Putamen (tissue), 1 donor: ENCODE data around the gene SLC9A7.
A peak's percentile ranks its signal among the peaks of the same experiment; 100 is the strongest.

Source experiments
- DNase-seq: peaks from one replicate; pipeline ENCODE4 v3.0.0-alpha.2; 2016; ENCODE audit warnings: low spot score

Gene SLC9A7

GRCh38 chrX:46703980-46704379, 54.9 kb downstream of the SLC9A7 start:
- no peak for DNase-seq

DNA sequence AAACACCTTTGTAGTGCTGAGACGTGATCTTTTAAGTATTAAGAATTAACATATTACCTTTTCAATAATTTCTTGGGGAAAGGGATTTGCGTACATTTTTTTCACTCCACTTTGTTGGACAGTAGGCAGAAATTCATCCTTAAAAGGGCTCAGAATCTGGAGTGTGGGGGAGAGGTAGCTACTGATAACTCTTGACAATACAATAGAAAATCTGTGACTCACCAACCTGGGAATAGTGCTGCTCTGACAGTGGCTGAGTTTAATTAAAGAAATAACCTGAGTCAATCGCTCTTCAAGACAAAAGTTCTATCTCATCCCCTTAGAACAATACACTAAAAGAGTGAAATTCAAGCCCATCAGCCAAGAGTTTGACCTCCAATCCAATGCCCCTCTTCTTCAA, 60.2 kb downstream of the SLC9A7 start:
- DNase-seq = peak; percentile 49

- no peak for DNase-seq
Measured at GRCh38 chrX:46695491-46695890, 63.4 kb downstream of the SLC9A7 start.

DNA sequence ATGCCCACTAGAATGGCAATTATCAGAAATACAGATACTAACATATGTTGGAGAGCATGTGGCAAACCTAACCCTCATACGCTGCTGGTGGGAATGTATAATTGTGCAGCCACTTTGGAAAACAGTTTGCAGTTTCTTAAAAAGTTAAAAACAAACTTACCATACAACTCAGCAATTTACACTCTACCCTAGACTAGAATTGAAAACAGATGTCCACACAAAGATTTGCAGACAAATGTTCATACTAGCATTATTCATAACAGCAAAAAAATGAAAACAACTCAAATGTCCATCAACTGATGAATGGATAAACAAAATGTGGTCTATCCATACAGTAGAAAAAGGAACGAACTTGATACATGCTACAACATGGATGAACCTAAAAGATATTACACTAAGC, 64.4 kb downstream of the SLC9A7 start:
- no peak for DNase-seq

GRCh38 chrX:46693149-46693548, 65.8 kb downstream of the SLC9A7 start:
- DNase-seq = no peak

DNA sequence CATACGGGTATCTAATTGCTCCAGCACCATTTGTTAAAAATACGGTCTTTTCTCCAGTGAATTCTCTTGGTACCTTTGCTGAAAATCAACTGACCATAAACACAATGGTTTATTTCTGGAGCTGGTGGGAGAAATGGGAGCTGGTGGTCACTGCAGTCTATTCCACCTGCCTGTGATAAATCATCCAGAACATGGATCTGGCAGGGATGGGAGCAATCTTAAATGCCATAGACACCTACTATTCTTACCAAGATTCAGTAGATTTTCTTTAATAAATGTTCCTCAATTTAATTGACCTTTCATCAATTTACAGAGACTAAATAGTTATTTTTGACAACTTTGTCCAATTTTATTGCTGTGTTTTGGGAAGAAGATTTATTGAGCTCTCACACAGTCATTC, 68.1 kb downstream of the SLC9A7 start:
- no peak for DNase-seq

- DNase-seq = no peak
Measured at GRCh38 chrX:46687619-46688018, 71.3 kb downstream of the SLC9A7 start.

DNA sequence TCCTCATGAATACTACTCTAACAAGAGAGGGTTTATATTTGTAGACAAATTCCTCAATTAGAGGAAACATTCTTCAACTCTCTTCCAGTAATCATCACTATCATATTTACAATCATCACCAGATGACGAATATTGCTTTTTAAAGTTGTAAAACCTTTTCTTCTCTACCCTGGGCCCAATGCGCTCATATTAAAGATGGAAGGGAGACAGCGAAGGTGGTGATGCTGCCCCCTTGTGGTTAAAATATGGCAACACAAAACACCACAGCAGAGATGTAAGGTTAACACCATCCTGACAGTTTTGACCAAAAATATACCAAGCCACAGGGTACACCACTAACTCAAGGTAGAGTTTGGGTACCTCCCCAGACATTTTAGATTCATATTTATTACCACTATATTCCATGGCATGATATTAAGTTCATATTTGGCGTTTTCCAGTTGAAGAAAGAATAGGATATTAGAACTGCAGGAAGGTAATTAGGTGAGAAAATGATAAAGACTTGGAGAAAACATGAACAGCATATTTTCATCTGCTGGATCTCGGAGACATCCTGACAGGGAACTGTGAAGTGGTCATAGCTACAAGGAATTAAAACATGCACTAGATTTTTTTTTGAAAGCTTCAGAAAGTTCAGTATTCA, 72.8 kb downstream of the SLC9A7 start:
- DNase-seq = no peak

DNA sequence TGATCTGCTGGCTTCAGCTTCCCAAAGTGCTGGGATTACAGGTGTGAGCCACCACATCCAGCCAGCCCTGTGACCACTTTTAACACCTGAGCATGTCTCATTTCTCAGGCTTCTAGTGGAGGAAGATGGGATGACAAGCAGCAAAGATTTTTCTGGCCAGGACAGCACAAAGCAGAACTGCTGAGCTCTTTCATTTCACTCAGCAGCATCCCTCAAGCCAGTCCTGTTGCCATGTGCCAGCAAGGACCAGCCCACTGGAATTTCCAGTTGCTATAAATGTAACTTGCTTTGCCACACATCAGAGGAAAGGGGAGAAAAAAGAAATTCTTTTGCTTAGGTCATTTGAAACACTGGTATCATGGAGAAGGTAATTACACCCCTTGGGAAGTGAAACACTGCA, 75.9 kb downstream of the SLC9A7 start:
- DNase-seq = no peak

DNA sequence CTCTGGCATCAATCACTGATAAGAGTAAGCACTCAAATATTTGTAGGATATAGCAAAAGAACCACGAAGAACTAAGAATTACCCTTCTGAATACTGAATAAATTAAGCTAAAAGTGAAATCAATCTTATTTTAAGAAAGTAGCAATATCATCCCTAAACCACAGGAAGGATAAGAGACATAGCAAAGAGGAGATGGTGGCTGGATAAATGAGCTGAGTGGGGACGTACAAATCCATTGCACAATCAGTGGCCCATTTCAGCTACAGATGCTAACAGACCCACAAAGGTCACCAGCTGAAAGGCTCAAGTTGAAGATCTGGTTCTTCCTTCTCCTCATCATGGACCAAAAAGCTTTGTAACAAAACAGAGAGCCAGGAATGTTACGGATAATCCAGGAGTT, 77.1 kb downstream of the SLC9A7 start:
- DNase-seq = no peak

DNA sequence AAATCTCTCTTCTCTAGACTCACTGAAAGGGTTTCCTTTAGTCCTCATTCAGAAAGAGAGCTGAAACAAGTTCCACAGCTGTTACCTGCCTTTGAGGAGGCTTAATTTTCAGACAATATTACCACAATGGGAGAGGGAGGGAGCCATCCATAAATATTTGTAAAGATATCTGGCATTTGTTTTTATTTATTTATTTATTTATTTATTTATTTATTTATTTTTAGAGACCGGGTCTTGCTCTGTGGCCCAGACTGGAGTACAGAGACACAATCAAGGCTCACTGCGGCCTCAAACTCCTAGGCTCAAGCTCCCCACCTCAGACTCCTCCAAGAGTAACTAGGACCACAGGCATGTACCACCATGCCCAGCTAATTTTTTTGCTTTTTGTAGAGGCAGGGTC, 80.7 kb downstream of the SLC9A7 start:
- DNase-seq = no peak

DNA sequence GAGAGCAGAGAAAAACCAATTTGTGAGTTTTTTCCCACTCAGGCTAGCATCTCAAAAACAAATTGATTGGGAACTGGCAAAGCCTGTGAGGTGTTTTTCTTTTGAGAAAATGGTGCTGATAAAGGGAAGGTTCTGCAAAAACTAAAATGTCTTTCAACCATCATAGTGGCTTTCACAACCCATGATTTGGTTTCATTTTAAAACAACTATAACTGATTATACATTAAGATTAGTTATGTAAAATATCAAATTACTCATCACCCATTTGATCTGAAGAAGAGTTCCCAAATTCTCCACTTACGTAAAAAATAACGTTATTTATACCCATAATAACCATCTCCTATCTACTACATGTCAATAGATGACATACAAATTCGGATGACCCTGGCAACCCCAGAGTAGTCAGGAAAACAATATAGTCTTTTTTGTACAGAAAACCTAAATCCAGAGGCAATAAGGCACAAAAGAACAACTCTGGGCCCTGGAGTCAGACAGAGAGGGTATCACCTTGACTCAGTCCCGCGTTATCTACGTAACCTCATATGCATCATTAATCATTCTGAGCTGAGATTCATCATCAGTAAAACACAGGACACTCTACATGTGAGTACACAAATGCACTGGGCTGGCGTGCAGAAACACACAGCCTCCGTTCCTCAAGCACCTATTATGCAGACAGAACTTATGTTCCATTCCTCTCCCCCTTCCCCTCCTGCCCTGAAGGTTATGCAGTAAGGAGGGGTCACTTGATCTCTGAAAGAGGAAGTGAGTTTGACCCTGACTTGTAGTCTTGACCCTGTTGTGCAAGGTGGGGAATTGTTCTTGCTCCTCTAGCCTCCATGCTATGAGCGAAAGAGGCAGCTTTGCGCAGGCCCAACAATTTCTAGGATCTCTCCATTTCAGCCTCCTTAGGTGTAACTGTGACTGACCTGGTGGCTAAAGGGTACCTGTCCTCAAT, 82.2 kb downstream of the SLC9A7 start:
- DNase-seq = no peak

DNA sequence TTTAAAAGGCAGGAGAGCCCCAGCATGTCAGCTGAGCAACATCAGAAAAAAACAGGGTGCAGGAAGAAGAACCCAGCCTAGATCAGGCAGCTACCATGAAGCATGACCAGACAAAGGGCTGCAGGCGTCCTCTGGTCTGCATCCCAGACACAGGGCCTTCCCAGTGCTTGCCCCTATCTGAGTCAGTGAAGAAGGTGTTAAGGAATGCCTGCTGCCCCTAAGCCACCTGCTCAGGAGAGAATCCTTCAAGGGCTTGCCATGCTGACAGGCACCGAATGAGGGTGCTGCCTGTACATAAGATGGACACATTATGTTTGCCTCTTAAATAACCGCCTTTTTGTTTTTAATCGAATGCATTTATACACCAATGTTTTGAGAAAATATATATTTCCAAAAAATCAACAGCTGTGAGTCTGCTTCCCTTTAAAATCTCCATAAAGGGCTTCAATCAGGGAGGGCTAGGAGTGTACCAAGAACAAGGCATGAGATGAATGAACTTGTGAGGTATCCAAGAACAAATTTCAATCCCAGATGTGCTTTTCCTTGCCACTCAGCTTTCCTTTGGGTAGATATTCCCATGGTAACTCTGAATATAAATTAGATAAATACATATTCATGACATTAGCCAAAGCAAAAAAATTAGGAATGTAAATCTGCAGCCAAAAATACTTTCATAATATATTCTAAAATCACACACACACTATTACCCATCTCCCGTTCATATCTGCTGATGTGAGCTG, 85.1 kb downstream of the SLC9A7 start:
- no peak for DNase-seq

DNA sequence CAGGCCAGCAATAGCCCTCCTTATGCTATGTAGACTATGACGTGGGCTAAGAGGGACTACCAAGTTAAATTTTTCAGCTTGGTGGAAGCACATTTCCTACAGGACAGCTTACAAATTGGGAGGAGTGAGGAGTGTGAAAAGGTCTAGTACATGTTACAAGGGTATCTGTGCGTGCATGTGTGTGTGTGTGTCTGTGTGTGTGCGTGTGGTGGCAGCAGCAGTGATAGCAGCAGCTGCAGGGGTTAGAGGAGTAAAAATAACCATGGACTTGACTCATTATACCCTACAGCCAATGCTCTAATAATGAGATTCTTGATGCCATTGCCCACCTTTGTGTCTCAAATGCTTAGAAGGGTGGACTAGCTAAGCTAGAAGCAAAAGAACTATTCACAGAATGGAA, 88.6 kb downstream of the SLC9A7 start:
- no peak for DNase-seq

DNA sequence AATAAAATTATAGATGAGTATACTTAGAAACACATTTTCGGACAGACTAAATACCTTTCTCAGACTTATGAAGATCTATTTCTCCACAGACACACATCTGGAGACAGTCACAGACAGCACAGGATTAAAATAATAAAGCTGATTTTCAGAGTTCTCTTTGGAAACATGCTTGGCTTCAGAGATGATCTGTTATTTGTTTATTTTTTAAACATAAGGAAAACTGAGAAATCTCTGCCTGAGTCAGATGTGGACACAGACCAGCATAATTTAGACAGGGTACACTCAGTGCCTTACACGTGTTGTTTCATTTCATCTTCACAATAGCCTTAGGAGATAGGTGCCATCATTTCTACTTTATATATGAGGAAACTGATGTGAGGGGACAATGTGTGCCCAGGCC, 92.1 kb downstream of the SLC9A7 start:
- no peak for DNase-seq

- DNase-seq = no peak
Measured at GRCh38 chrX:46665232-46666152, 93.4 kb downstream of the SLC9A7 start.

- DNase-seq = no peak
Measured at GRCh38 chrX:46662188-46662958, 96.5 kb downstream of the SLC9A7 start.

DNA sequence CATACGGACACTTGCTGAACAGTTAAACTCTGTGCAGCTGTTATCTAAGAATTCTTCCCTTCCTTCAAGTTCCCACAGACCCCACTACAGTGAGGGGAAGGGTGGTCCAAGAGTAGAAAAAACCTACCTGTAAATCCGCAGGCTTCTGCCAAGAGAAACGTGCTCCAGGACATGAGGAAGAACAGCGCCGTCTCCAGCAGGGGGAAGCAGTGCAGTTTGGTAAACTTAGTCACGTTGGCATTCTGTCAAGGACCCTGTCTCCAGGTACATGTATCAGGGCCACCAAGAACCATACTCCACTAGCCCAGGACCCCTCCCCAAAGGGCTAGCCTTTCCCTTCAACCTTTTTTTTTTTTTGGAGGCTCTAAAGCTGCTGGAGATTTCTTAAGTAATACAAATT, 105.4 kb downstream of the SLC9A7 start:
- DNase-seq = no peak

DNA sequence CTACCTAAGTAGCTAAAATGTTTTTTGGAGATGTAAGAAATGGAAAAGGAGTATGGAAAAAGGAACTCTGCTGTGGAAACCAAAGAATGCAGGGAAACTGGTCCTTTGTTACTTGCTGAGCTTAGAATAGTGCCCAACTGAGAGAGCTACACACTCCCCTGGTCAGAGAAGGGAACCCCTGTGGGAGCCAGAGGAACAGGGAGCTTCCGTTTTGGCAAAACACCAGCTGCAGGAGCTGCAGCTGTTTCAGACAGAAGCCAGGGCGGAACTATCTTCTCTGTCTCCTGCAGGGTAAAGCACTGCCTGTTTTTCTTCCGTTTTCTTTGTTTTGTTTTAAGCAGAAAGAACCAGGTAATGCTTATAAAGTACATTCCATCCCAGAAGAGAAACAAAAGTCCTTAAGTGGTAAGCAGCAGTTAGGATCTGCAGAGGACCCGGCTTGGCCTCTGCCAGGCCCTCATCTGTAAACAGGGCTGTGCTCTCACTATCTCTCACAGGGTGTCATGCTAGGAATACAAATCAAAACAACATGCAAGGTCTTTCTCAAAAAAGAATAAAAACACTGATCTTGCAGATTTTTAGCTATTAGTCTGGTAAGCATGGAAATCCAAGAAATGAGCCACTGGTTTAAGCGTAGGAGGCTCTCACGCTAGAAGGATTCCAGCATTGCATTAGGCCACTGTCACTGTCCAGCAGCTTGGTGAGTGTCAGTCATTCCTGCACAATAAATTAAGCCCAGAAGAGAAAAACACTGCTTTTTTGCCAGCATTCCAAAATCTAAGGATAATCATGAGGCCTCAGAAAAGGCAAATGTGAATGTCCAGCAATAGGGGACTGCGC, 109.3 kb downstream of the SLC9A7 start:
- peak; percentile 43 for DNase-seq

DNA sequence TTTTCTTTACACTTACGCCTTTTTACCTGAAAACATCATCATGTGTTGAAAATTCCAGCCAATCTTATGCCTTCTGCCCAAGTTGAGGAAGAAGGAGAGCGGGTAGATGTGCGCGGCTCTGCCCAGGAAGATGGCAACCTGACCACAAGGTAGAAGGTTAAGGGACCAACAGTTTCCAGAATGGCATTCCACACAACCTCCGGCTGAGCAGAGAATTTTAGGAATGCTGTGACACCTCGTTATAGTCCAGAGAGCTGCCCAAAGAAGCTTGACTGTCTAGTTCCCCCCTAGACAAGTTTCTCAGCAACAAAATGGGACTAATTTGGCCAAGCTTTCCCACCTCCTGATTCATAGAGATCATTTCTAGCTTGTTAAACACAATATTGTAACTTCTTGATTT, 110.3 kb downstream of the SLC9A7 start:
- no peak for DNase-seq
